HG02798 (cell line): ENCODE results near the gene HOXD3.

Experiments
- ATAC-seq: cut with Tn5 transposase; IDR thresholded peaks from one replicate; pipeline ENCODE4 v1.9.1; 2021; ENCODE audit warnings: mild to moderate bottlenecking; ENCODE audit not compliant: unreplicated experiment, poor library complexity

The HOXD3 gene

DNA sequence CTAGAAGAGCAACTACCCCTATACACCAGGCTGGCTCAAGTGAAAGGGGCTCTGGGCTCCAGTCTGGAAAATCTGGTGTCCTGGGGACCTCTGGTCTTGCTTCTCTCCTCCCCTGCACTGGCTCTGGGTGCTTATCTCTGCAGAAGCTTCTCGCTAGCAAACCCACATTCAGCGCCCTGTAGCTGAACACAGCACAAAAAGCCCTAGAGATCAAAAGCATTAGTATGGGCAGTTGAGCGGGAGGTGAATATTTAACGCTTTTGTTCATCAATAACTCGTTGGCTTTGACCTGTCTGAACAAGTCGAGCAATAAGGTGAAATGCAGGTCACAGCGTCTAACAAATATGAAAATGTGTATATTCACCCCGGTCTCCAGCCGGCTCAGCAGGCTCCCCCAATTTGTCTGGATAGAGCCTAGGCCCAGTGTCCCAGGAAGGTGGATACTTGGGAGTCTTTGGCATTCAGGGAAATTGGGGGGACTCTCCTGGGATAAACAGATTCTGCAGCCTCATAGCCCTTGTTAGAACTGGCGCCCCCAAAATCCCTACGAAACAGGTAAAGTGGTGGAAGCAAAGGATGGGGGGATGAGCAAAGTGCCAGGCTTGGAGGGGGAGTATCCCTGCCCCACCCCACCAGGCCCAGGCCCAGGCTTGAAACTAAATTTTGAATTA, 8.2 kb upstream of the HOXD3 start:
- no peak for ATAC-seq

DNA sequence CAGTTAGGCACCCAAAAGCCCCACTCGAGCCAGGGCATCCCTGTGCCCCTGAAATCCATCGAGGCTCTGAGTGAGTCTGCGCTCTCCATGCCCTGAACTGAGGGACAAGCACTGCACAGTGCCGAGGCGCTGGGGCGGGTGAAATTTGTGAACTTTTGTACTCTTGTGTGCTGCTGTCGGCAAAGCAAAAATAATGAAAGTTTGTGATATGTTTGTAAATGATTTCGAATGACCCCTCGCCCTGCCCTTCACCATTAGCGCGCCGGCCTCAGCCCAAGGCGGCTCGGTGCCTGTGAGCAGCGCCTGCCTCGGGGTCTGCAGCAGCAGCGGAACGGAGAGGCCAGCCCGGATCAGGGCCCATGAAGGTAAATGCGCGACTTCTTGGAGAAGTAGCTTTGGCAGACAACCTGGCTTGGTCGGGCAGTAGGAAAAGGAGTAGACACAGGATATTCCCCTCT, 7.6 kb upstream of the HOXD3 start:
- no peak for ATAC-seq

DNA sequence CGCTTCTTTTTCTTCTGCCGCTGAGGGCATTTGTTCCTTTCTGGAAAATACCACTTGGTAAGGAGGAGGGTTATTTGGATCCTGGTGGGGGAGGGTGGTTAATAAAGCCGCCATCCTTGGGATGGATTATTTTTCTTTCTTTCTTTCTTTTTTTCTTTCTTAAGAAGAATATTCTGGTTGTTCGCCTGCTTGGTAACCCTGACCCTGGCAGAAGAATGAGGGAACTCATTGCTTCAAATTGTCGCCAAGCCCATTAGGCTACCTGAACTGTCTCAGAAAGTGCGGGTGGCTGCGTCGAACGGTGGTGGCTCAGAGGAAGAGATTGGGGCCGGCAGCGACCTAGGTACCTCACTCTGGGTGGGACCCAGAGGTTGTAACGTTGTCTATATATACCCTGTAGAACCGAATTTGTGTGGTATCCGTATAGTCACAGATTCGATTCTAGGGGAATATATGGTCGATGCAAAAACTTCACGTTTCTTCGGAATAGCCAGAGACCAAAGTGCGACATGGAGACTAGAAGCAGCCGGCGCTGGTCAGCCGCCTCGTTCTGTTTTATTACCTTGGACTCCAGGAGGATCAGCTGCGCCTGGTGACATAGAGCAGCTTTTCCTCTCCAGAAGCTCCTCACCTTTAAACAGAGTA, 7.0 kb upstream of the HOXD3 start:
- no peak for ATAC-seq

DNA sequence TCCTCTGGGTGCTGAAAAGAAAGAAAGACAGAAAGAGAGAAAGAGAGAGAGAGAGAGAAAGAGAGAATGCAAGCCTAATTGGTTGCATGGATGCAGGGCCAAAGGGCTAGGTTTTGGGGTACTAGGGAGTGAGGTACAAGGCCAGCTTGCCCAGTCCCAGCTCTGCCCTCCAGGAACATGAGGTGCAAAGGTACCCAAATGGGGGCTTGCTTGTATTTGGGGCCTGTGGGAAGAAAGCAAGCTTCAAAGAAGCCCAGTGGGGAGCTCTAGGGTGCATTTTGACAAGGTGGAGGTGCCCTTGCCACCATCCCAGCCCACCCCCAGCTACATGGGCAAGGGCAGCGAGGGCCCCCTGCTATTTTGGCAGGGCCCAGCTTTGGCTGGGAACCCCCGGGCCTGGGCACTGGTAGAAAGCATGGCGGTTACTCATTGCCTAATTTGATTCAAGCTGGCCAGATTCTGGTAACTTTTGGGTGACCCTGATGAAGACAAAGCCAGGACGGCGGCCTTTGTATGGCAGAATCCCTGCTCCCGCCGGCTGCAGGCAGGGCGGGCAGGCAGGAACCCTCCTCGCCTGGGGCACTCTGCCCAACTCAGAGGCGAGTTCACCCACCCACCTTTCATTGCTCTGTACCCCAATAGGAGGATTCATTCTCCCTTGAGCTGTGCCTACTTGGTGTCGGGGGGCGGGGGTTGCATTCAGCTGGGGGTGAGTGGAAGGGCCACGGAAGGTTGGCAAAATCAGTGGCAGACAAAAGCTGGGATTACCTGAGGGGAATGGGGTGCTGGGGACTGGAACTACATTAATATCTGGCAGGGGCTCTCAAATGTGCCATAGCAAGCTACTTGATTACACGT, 6.3 kb upstream of the HOXD3 start:
- ATAC-seq: no peak

DNA sequence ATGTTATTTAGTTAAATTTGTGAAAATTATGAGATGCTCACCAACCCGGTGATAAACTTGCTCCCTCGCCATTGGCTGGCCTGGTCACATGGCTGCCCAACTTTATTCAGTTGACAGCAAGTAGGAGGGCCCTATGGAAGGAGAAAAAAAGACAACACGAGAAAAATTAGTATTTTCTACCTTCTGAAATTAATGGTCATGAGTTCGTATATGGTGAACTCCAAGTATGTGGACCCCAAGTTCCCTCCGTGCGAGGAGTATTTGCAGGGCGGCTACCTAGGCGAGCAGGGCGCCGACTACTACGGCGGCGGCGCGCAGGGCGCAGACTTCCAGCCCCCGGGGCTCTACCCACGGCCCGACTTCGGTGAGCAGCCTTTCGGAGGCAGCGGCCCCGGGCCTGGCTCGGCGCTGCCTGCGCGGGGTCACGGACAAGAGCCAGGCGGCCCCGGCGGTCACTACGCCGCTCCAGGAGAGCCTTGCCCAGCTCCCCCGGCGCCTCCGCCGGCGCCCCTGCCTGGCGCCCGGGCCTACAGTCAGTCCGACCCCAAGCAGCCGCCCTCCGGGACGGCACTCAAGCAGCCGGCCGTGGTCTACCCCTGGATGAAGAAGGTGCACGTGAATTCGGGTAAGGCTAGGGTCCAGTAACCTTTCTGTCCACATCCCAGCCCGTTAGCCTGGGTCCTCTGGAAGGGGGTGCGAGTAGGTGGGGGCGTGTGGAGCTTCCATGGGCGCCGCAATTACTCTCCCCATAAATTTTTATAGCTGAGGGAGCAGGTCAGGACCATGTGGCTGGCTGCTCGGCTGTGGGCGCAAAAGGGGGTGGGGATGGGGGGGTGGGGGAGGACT, 5.4 kb upstream of the HOXD3 start, which contains the start of gene HOXD4:
Gene HOXD4, plus strand, starts transcription at position 109 of the 846 bp plus-strand sequence. Its CDS starts 84 bp downstream, at position 193.
- ATAC-seq: no peak

DNA sequence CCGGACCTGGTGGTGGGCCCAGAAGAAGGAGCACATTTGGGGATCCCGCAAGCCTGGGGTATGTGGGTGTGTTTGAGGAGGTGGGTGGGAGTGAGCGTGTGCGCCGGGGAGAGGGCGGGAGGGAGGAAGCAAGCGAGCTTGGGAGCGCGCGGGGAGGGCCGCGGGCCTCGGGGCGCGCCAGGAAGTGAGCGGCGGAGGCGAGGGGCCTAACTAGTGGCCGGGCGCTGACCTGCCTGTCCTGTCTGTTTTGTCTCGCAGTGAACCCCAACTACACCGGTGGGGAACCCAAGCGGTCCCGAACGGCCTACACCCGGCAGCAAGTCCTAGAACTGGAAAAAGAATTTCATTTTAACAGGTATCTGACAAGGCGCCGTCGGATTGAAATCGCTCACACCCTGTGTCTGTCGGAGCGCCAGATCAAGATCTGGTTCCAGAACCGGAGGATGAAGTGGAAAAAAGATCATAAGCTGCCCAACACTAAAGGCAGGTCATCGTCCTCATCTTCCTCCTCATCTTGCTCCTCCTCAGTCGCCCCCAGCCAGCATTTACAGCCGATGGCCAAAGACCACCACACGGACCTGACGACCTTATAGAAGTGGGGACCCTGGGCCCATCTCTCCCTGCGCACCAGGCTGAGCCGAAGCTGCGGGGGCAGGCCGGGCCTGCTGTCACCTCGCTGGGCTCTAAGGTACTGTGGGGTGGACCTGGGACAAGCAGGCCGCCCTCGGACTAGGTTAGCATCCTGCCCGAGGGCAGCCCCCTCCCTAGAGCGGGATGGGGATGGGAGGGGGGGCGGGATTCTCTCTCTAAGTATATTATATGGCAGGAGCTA, 4.5 kb upstream of the HOXD3 start:
- ATAC-seq: no peak

DNA sequence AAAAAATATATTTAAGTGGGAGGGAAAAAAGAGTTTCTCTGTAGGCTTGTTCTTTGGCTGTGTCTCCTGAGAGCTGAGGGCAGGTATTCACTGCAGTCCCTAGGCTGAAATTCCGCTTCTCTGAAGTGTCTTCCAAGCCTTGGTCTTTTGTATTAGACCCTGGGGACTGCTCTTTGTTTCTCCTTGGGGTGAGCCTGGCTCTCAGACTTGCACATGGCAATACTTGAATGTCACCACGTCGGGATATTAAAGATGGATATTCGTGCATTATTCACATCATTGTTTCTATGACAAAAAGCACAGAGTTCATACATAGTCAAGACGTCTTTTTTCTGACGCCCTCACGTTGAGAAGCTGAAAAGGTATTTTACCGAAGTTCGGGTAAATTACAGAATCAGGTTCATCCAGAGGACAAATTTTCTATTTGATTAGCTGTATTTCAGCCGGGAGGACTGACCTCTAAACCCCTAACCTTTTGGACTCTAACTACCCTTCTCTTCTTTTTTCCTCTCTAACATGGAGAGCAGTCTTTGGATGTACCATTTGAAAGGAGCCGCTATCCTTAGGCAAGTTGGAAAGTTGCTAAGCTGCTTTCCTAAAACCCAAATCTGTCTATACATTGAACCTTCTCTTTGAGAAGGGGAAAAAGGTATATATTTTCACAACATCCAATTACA, 2.4 kb upstream of the HOXD3 start:
- no peak for ATAC-seq

DNA sequence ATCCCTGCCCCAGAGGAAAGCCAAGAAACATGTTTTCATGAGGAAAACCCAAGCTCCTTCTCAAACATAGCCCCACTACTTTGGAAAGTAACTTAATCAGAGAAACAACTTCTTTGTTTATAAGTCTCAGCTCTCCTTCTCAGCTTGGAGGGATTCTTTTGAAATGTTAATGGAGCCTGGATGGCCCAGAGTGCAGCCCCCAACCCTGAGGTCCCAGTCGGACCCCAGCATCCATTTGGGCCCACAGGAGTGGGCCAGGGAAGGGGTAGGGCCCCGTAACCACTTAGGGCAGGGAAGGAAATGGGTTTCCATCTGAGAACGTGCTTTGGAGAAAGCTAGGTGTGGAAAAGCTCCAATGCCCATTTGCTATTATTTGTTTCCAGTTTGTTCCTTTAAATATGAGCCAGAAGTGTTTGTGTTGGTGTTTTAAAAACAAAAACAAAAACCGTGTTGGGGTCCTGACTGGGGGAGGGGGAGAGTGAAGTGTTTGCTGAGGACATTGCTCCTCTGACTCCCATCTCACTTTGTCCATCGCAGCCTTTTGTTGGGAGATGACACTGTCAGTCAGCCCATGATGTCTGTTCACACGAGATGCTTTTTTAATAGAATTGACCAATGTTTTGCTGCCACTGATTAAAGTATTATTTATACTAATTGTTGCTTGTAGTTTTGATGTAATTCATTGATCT, 1.6 kb upstream of the HOXD3 start:
- no peak for ATAC-seq

DNA sequence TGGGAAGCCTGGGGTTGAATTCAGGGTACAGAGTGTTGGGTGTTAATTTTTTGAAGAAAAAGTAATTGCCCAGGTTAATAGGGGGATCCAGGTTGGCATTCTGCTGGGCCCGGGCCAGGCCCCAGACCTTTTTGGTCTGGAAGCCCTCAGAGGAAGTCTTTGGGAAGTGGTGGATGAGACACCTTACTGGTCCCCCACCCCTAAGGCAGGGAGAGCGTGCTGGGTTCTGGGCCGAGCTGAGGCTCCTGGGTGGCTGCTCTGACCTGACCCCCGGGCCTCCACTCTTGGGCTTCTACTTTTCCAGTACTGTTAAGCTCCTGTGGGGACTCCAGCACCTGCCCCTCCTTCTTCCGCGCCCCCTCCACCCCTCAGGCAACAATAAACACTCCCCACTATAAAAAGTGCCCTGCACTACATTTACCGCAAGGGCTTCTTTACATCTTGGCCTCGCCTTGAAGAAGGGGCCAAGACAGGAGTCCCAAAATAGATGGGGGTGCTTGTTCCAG, 753 bp upstream of the HOXD3 start:
- no peak for ATAC-seq

DNA sequence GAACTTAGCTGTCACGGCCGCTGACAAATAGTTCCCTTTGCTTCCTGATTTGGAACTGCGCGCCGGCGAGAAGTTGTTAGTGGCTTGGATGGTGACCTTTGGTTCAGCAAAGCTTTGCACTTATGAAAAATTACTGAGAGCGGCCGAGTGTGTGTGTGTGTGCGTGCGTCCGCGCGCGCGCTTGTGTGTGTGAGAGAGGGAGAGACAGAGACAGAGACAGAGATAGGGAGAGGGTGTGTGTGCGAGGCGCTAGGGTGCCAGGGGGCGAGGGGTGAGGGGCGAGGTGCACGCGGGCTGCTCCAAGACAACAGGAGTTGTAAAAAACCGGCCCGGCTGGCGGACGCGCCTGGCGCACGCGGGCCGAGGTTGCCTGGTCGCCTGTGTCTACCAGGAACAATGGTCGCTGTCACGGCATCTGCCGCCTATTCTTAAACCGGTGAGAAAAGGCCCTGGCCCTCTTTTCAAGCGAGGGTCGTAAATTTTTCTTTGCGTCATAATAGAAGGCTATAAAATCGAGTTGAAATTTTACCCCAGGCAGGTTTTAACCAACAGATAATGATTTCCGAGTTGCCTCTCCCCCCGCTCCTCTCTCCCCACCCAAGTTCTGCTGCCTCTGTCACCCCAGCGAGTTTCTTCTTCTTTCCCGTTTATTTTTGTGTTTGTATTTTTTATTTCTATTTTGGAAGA, 535 bp downstream of the HOXD3 start:
- no peak for ATAC-seq

DNA sequence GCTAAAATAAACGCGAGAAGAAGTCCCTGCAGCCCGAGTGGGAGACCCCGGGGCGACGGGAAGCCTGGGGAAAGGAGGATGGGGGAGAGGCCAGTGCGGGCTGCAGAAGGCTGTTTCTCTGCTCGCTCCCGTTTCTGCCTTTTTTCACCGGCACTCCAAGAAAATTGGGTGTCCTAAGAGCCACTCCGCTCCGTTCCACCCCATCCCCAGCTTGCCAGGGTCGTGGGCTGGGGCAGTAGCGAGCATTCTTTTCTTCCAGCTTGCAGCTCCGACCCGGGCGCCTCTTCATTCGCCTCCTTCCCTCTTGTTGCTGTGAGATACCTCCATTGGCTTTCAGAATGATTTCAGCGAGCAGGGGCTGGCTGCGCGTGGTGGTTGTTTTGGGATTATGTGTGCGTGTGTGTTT, 1.1 kb downstream of the HOXD3 start:
- no peak for ATAC-seq

DNA sequence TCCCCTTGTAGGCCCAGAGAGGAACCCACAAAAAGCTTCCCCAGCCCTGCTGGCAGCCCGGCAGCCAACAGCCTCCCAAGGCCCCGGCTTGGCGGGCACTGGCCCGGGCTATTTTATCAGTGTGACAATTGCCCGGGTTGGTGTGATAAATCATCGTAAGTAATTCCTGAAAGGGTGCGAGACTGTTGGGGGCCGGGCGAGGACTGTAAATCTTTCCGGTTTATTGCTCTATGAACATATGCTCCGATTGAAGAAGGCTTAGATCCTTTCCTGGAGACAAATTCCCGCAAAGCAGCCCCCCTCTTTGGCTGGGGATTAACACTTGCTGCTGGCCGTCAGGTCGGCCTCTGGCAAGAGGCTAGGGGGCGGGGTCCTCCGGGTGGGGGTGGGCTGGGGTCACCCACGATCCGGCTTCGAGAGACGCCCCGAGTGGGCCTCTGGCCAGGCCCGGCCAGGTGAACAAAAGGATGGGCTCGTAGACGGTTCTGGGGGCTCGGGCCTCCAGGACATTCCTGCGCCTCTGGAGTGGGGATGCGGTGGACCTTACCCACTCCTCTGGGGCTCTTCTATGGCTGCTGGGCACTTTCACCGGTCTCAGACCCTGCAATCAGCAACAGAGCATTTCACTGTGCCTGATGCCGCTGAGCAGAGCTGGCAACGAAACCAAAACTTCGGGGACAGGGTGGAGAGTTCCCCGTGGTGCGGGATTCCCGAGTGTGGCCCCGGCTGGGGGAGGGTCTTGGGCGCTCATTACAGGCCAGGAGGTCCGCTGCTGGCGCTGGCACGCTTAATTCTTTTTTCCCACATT, 2.0 kb downstream of the HOXD3 start:
- no peak for ATAC-seq

DNA sequence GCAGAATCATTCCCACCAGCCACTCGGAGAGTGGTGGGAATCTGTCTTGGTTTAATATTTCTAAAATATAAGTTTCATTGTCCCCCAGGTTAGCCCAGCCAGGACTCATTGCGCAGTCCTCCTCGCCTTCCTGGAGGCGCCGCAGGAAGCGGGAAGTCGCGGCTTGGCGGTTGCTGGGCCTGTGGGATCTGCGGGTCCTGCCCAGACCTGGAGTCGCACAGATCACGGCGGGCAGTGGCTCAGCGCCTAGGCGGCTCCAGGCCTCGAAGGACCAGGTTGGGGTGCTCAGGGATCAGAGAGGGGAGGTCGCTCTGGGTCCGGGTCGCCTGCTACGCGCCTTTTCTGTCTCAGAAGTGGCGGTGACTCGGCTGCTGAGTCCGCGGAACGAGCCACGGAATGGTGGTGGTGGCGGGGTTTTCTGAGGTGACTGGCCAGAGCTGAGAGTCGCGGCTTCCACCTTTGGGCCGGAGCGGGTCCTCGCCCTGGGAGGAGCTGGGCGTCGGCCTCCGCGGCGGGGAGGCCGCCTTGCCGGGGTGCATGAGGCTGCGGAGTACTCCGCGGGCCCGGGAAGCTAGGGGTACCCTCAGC, 2.6 kb downstream of the HOXD3 start:
- ATAC-seq: no peak

DNA sequence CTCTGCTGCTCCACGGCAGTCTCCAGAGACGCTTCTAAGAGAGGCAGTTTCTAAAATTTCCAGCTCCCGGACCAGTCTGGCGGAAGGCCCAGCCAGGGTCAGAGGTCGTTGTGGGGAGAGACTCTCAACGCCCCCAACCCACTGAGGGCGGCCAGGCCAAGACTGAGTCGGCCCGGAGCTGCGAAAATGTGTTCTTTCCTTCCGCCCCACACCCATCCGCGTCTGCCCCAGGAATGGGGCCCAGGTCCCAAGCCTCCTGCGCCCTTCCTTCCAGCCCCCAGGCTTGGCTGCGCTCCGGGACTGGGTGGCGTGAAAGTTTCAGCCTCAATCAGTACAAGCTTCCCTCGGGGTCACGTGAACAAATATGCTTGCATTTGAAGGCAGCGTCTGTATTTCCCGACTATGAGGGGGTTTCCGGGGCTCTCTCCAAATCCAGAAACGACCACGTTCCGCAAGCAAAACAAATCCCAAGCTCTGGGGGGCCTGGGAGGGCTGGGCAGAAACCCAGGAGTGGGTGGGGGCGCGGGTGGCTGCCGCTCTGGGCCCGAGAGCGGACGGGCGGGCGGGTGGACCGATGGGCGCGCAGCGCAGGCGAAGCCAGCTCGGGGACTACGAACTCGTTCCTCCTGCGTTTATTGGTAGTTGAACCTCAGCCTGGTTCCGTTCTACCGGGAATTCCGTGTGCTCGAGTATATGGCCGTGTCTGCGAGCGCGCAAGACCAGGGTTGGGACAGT, 3.3 kb downstream of the HOXD3 start:
- ATAC-seq: no peak

DNA sequence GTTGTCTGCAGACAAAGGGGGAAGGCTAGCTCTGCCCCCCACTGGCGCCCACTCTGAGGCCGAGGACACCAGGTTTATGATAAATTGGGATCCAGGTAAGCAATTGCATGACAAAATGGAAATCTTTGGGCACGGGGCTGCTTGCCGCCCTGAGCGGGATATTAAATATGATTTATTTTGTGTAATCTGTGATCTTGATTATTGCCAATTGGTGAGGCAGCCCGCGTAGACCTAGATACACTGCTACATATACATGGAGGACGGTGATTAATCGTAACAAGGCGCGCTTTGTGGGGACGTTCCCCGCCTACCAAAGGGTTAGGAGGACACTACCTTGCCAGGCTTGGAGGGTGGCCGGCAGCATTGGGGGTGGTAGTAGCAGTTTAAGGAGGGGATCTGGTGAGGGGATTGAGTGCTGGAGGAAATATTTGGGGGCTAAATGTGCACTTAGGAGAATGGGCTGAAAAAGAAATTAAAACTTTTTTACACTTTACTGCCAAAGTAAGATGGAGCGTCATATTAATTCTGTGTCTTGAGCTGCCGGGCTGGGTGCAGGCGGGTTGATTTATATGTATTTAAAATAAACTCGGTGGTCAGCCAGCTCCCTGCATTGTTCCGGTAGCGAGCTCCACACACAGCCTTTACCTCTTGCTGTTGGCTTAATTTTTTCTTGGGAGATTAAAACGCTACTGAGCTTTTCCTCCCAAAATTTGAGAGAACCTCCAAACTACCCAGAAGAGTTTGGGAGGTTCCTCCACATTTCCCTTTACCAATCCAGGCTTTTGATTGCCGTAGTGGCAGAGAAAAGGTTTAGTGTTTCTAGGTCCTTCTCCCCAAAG, 4.1 kb downstream of the HOXD3 start:
- no peak for ATAC-seq
